ENCODE measurements around the gene UBAP2.

The UBAP2 gene

GRCh38 chr9:34048727-34049629 is at the start of gene UBAP2:
UBAP2 (minus strand) TSS chr9:34048887; CDS start chr9:34017148, 31,739 bp downstream.
- H3K27ac Mint-ChIP-seq = peak within 1 kb of the TSS; percentile 95
- ATAC-seq = peak; percentile 93
- H3K4me3 Mint-ChIP-seq = peak within 1 kb of the TSS; percentile 89
- H3K36me3 Mint-ChIP-seq = no peaks in the 10 kb centered on the region
- no peaks in the 10 kb centered on the region for H3K27me3 Mint-ChIP-seq
- no peaks in the 10 kb centered on the region for H3K9me3 Mint-ChIP-seq
- H3K4me1 Mint-ChIP-seq = peaks cover 34% of the 10 kb centered on the region

- Mint-ChIP-seq H3K4me3 (no peak overlapping the region), H3K27ac (peak overlapping the region; percentile 64), H3K27me3 (peaks cover 8% of the 10 kb centered on the region), H3K9me3 (no peaks in the 10 kb centered on the region), H3K4me1 (peaks cover 13% of the 10 kb centered on the region), H3K36me3 (peaks cover 2% of the 10 kb centered on the region)
- ATAC-seq = peak; percentile 54
Measured at GRCh38 chr9:34098307-34098706, 49.6 kb upstream of the UBAP2 start.

GRCh38 chr9:34097865-34098264 is 49.2 kb upstream of the UBAP2 start:
- ATAC-seq = peak; percentile 51
- Mint-ChIP-seq H3K27ac (peak overlapping the region; percentile 64), H3K27me3 (peaks cover 8% of the 10 kb centered on the region), H3K36me3 (peaks cover 6% of the 10 kb centered on the region), H3K4me1 (peaks cover 13% of the 10 kb centered on the region), H3K4me3 (no peak overlapping the region), H3K9me3 (no peaks in the 10 kb centered on the region)

- Mint-ChIP-seq H3K4me1 (peaks cover 13% of the 10 kb centered on the region), H3K9me3 (no peaks in the 10 kb centered on the region), H3K36me3 (peaks cover 6% of the 10 kb centered on the region), H3K27ac (no peak overlapping the region), H3K27me3 (peaks cover 8% of the 10 kb centered on the region), H3K4me3 (no peak overlapping the region)
- ATAC-seq = no peak
Measured at GRCh38 chr9:34096751-34097150, 48.1 kb upstream of the UBAP2 start.

GRCh38 chr9:34093578-34093977 is 44.9 kb upstream of the UBAP2 start:
- H3K4me3 Mint-ChIP-seq = no peak overlapping the region
- no peak for ATAC-seq
- peaks cover 18% of the 10 kb centered on the region for H3K27me3 Mint-ChIP-seq
- H3K9me3 Mint-ChIP-seq = no peaks in the 10 kb centered on the region
- H3K4me1 Mint-ChIP-seq = peaks cover 13% of the 10 kb centered on the region
- peaks cover 6% of the 10 kb centered on the region for H3K36me3 Mint-ChIP-seq
- H3K27ac Mint-ChIP-seq = no peak overlapping the region

- H3K36me3 Mint-ChIP-seq = peaks cover 6% of the 10 kb centered on the region
- ATAC-seq = no peak
- no peaks in the 10 kb centered on the region for H3K9me3 Mint-ChIP-seq
- H3K27ac Mint-ChIP-seq = no peak overlapping the region
- H3K27me3 Mint-ChIP-seq = peaks cover 10% of the 10 kb centered on the region
- H3K4me1 Mint-ChIP-seq = no peaks in the 10 kb centered on the region
- no peak overlapping the region for H3K4me3 Mint-ChIP-seq
Measured at GRCh38 chr9:34089311-34089710, 40.6 kb upstream of the UBAP2 start.

GRCh38 chr9:34087370-34087769 is 38.7 kb upstream of the UBAP2 start:
- Mint-ChIP-seq H3K9me3 (no peaks in the 10 kb centered on the region), H3K36me3 (no peaks in the 10 kb centered on the region), H3K27ac (no peak overlapping the region), H3K4me1 (no peaks in the 10 kb centered on the region), H3K27me3 (peaks cover 10% of the 10 kb centered on the region), H3K4me3 (no peak overlapping the region)
- ATAC-seq = no peak

GRCh38 chr9:34086864-34087263 is 38.2 kb upstream of the UBAP2 start:
- ATAC-seq = no peak
- Mint-ChIP-seq H3K27me3 (peaks cover 10% of the 10 kb centered on the region), H3K4me3 (no peak overlapping the region), H3K27ac (no peak overlapping the region), H3K36me3 (no peaks in the 10 kb centered on the region), H3K4me1 (no peaks in the 10 kb centered on the region), H3K9me3 (no peaks in the 10 kb centered on the region)

GRCh38 chr9:34085581-34086500 is 37.2 kb upstream of the UBAP2 start:
- H3K27ac Mint-ChIP-seq = no peak overlapping the region
- H3K9me3 Mint-ChIP-seq = no peaks in the 10 kb centered on the region
- H3K36me3 Mint-ChIP-seq = no peaks in the 10 kb centered on the region
- ATAC-seq = no peak
- H3K4me1 Mint-ChIP-seq = no peaks in the 10 kb centered on the region
- no peak overlapping the region for H3K4me3 Mint-ChIP-seq
- H3K27me3 Mint-ChIP-seq = peaks cover 6% of the 10 kb centered on the region

- H3K4me1 Mint-ChIP-seq = no peaks in the 10 kb centered on the region
- no peak for ATAC-seq
- H3K36me3 Mint-ChIP-seq = no peaks in the 10 kb centered on the region
- H3K27ac Mint-ChIP-seq = no peak overlapping the region
- no peak overlapping the region for H3K4me3 Mint-ChIP-seq
- H3K27me3 Mint-ChIP-seq = peaks cover 3% of the 10 kb centered on the region
- no peaks in the 10 kb centered on the region for H3K9me3 Mint-ChIP-seq
Measured at GRCh38 chr9:34084562-34084961, 35.9 kb upstream of the UBAP2 start.

GRCh38 chr9:34079181-34079580 is 30.5 kb upstream of the UBAP2 start:
- ATAC-seq = no peak
- Mint-ChIP-seq H3K4me1 (no peaks in the 10 kb centered on the region), H3K4me3 (no peak overlapping the region), H3K9me3 (no peaks in the 10 kb centered on the region), H3K27ac (no peak overlapping the region), H3K27me3 (peaks cover 9% of the 10 kb centered on the region), H3K36me3 (no peaks in the 10 kb centered on the region)

GRCh38 chr9:34072868-34073590 is 24.3 kb upstream of the UBAP2 start:
- H3K4me3 Mint-ChIP-seq = no peak overlapping the region
- H3K36me3 Mint-ChIP-seq = no peaks in the 10 kb centered on the region
- no peaks in the 10 kb centered on the region for H3K27me3 Mint-ChIP-seq
- no peak for ATAC-seq
- H3K9me3 Mint-ChIP-seq = no peaks in the 10 kb centered on the region
- no peak overlapping the region for H3K27ac Mint-ChIP-seq
- H3K4me1 Mint-ChIP-seq = no peaks in the 10 kb centered on the region

GRCh38 chr9:34072410-34072809 is 23.7 kb upstream of the UBAP2 start:
- H3K4me1 Mint-ChIP-seq = no peaks in the 10 kb centered on the region
- H3K27me3 Mint-ChIP-seq = no peaks in the 10 kb centered on the region
- no peak for ATAC-seq
- no peak overlapping the region for H3K4me3 Mint-ChIP-seq
- H3K36me3 Mint-ChIP-seq = no peaks in the 10 kb centered on the region
- H3K27ac Mint-ChIP-seq = no peak overlapping the region
- H3K9me3 Mint-ChIP-seq = no peaks in the 10 kb centered on the region

- Mint-ChIP-seq H3K36me3 (no peaks in the 10 kb centered on the region), H3K4me3 (no peak overlapping the region), H3K9me3 (no peaks in the 10 kb centered on the region), H3K4me1 (no peaks in the 10 kb centered on the region), H3K27me3 (no peaks in the 10 kb centered on the region), H3K27ac (no peak overlapping the region)
- no peak for ATAC-seq
Measured at GRCh38 chr9:34070606-34071324, 22.1 kb upstream of the UBAP2 start.

All from stimulated activated memory B cell treated with anti-CD40 and anti-IgM and Interleukin-4, amounts not matched to agents 10 μg/mL and 1 μg/mL and 100 μg/mL, for 72 hours (primary cell).